GM19099 (cell line): Measurements from ENCODE around the gene JUNB.

ENCODE experiments used
- POLR2A ChIP-seq: IDR thresholded peaks from 3 replicates; pipeline ENCODE4 v1.6.1; 2011; ENCODE audit warnings: low read depth; ENCODE audit not compliant: insufficient read length; ENCODE audit errors: extremely low read depth

JUNB gene

GRCh38 chr19:12791345-12792050 lies at the start of gene JUNB:
JUNB (plus strand) TSS chr19:12791486; CDS start chr19:12791772, 286 bp downstream.
- TF ChIP-seq POLR2A, result peak; percentile 100

GRCh38 chr19:12745166-12745897 lies 46.0 kb upstream of the JUNB start:
- TF ChIP-seq POLR2A, result no peak

- no peak for TF ChIP-seq POLR2A
Observed at GRCh38 chr19:12748489-12748888, 42.8 kb upstream of the JUNB start.

GRCh38 chr19:12749938-12750521 lies 41.3 kb upstream of the JUNB start:
- no peak for TF ChIP-seq POLR2A

- no peak for TF ChIP-seq POLR2A
Observed at GRCh38 chr19:12750851-12751250, 40.4 kb upstream of the JUNB start.

- TF ChIP-seq POLR2A, result no peak
Observed at GRCh38 chr19:12751635-12752034, 39.7 kb upstream of the JUNB start, which contains the start of gene BEST2. BEST2 (plus strand) TSS chr19:12751791; CDS start chr19:12752593, 802 bp downstream.

- no peak for TF ChIP-seq POLR2A
Observed at GRCh38 chr19:12752056-12752781, 39.1 kb upstream of the JUNB start.

- no peak for TF ChIP-seq POLR2A
Observed at GRCh38 chr19:12754465-12755196, 36.7 kb upstream of the JUNB start.

- no peak for TF ChIP-seq POLR2A
Observed at GRCh38 chr19:12756150-12756883, 35.0 kb upstream of the JUNB start.

- no peak for TF ChIP-seq POLR2A
Observed at GRCh38 chr19:12757544-12758274, 33.6 kb upstream of the JUNB start.

- TF ChIP-seq POLR2A, result no peak
Observed at GRCh38 chr19:12759686-12760085, 31.6 kb upstream of the JUNB start.

GRCh38 chr19:12763100-12763499 lies 28.2 kb upstream of the JUNB start:
- TF ChIP-seq POLR2A, result no peak

- TF ChIP-seq POLR2A, result no peak
Observed at GRCh38 chr19:12764698-12765097, 26.6 kb upstream of the JUNB start.
